Liver (tissue), 9 donors: ENCODE measurements around the gene INPP4A. TPM values are rescaled to one million over a fixed set of nuclear protein-coding genes. Genes with fewer than 3 reads are reported as not detected.
A peak's percentile ranks its signal among the peaks of the same experiment; 100 is the strongest.

Experiments used
- DNase-seq: peaks from one replicate; pipeline ENCODE4 v3.0.0-alpha.2; 2017; ENCODE audit warnings: low spot score
- H3K27ac ChIP-seq, 2 donors: one replicate each; pipeline ENCODE4 v1.7.0; 2013; ENCODE audit warnings: inconsistent platforms in 2 of 2, low read length in 2 of 2, control low read depth in 1 of 2, low read depth in 1 of 2, mild to moderate bottlenecking in 1 of 2
- H3K27me3 ChIP-seq, 4 donors: one replicate each; pipeline versions ENCODE4 v1.6.1 to v1.7.0; 2013; ENCODE audit warnings: low read length in 3 of 4, inconsistent platforms in 1 of 4, mild to moderate bottlenecking in 1 of 4, moderate library complexity in 1 of 4; ENCODE audit not compliant: control insufficient read depth in 4 of 4, insufficient read depth in 4 of 4
- H3K36me3 ChIP-seq, 4 donors: one replicate each; pipeline versions ENCODE4 v1.6.1 to v1.7.0; 2013; ENCODE audit warnings: low read length in 3 of 4, mild to moderate bottlenecking in 3 of 4, low read depth in 1 of 4, moderate library complexity in 1 of 4; ENCODE audit not compliant: control insufficient read depth in 4 of 4, insufficient read depth in 3 of 4
- H3K4me1 ChIP-seq, 4 donors: one replicate each; pipeline versions ENCODE4 v1.6.1 to v1.7.0; 2013; ENCODE audit warnings: low read length in 3 of 4, mild to moderate bottlenecking in 3 of 4, moderate library complexity in 1 of 4; ENCODE audit not compliant: control insufficient read depth in 4 of 4, insufficient read depth in 4 of 4
- H3K4me3 ChIP-seq, 3 donors: one replicate each; pipeline versions ENCODE4 v1.6.1 to v1.7.0; 2013; ENCODE audit warnings: low read length in 3 of 3, control low read depth in 1 of 3, low read depth in 1 of 3, mild to moderate bottlenecking in 1 of 3
- H3K9ac ChIP-seq, 2 donors: one replicate each; pipeline ENCODE4 v1.7.0; 2013; ENCODE audit warnings: low read length in 2 of 2, mild to moderate bottlenecking in 2 of 2, moderate library complexity in 2 of 2, control low read depth in 1 of 2, low read depth in 1 of 2
- H3K9me3 ChIP-seq, 4 donors: one replicate each; pipeline versions ENCODE4 v1.6.1 to v1.7.0; 2013; ENCODE audit warnings: low read length in 3 of 4; ENCODE audit not compliant: control insufficient read depth in 4 of 4
- EGR1 ChIP-seq, 2 donors: IDR thresholded peaks; 2 replicates each; pipeline ENCODE4 v1.6.1; 2016 to 2018; ENCODE audit warnings: antibody characterized with exemption in 2 of 2, low read depth in 2 of 2
- FOXA1 ChIP-seq: IDR thresholded peaks from 2 replicates; pipeline ENCODE4 v1.6.1; 2016; ENCODE audit warnings: antibody characterized with exemption
- FOXA2 ChIP-seq: IDR thresholded peaks from 2 replicates; pipeline ENCODE4 v1.6.1; 2016; ENCODE audit warnings: antibody characterized with exemption
- GABPA ChIP-seq, 2 donors: IDR thresholded peaks in 1 of 2; conservative IDR thresholded peaks in 1 of 2; 2 replicates each; pipeline ENCODE4 v1.6.1; 2016; ENCODE audit warnings: antibody characterized with exemption in 2 of 2, mild to moderate bottlenecking in 1 of 2, moderate library complexity in 1 of 2
- HNF4A ChIP-seq, 2 donors: conservative IDR thresholded peaks; 2 replicates each; pipeline ENCODE4 v1.6.1; 2016; ENCODE audit warnings: antibody characterized with exemption in 2 of 2, mild to moderate bottlenecking in 2 of 2
- HNF4G ChIP-seq: IDR thresholded peaks from 2 replicates; pipeline ENCODE4 v1.6.1; 2016; ENCODE audit warnings: antibody characterized with exemption
- JUND ChIP-seq, 2 donors: IDR thresholded peaks; 2 replicates each; pipeline ENCODE4 v1.6.1; 2016; ENCODE audit warnings: antibody characterized with exemption in 2 of 2
- NR2F2 ChIP-seq: IDR thresholded peaks from 2 replicates; pipeline ENCODE4 v1.6.1; 2016; ENCODE audit warnings: antibody characterized with exemption
- RAD21 ChIP-seq, 2 donors: IDR thresholded peaks; 2 replicates each; pipeline ENCODE4 v1.6.1; 2016; ENCODE audit warnings: antibody characterized with exemption in 2 of 2, mild to moderate bottlenecking in 2 of 2
- RXRA ChIP-seq, 2 donors: IDR thresholded peaks; 2 replicates each; pipeline ENCODE4 v1.6.1; 2017 to 2018; ENCODE audit warnings: antibody characterized with exemption in 2 of 2, mild to moderate bottlenecking in 1 of 2
- TAF1 ChIP-seq: conservative IDR thresholded peaks from 2 replicates; pipeline ENCODE4 v1.6.1; 2016; ENCODE audit warnings: antibody characterized with exemption, mild to moderate bottlenecking
- YY1 ChIP-seq: IDR thresholded peaks from 2 replicates; pipeline ENCODE4 v1.6.1; 2016; ENCODE audit warnings: antibody characterized with exemption, mild to moderate bottlenecking
- WGBS: extraction: QIAGEN DNeasy Blood & Tissue Kit; methylation state at CpG from one replicate; pipeline ENCODE4 v1.1.7; 2013; 5-methylcytosine and 5-hydroxymethylcytosine counted together
- polyA plus RNA-seq, 2 donors: library from polyadenylated mRNA; stranded (reverse) in 1 of 2; unstranded in 1 of 2; fragments of 200-250 nt in 1 of 2; fragments of >200 nt in 1 of 2; fragmentation: Nextera tagmentation in 1 of 2; extraction: Ambion mirVana in 1 of 2; gene quantifications; one replicate each; pipeline versions ENCODE4 v1.2.1 to v1.2.3, GENCODE V29; 2013 to 2015
- total RNA-seq, 2 donors: library from RNA; depleted of rRNA; stranded (reverse); fragments of >200 nt; gene quantifications; one replicate each; pipeline ENCODE4 v1.2.3, GENCODE V29; 2014
- TF ChIP-seq, protein P1 (sequence below): IDR thresholded peaks from 2 replicates; pipeline ENCODE4 v1.6.1; 2016; ENCODE audit warnings: antibody characterized with exemption
- TF ChIP-seq, protein P2 (sequence below): IDR thresholded peaks from 2 replicates; pipeline ENCODE4 v1.6.1; 2016; ENCODE audit warnings: antibody characterized with exemption
- TF ChIP-seq, protein P3 (sequence below): IDR thresholded peaks from 2 replicates; pipeline ENCODE4 v1.6.1; 2016; ENCODE audit warnings: antibody characterized with exemption, mild to moderate bottlenecking
- TF ChIP-seq, protein P4 (sequence below): fragments of 150-350 bp; IDR thresholded peaks from 2 replicates; pipeline ENCODE4 v1.5.1; 2017; ENCODE audit warnings: improper control_type of control experiment, low read depth, low read length; ENCODE audit not compliant: missing input control
- TF ChIP-seq, protein P5 (sequence below): IDR thresholded peaks from 2 replicates; pipeline ENCODE4 v1.6.1; 2016; ENCODE audit warnings: antibody characterized with exemption
- donor health status: healthy.
- donor health status: healthy.
- donor health status: healthy.
- donor health status: healthy.
- donor health status: healthy.

INPP4A gene
- total and polyA plus RNA-seq, 4 donors = 2.9 to 14.9 (median 7.2) TPM

DNA sequence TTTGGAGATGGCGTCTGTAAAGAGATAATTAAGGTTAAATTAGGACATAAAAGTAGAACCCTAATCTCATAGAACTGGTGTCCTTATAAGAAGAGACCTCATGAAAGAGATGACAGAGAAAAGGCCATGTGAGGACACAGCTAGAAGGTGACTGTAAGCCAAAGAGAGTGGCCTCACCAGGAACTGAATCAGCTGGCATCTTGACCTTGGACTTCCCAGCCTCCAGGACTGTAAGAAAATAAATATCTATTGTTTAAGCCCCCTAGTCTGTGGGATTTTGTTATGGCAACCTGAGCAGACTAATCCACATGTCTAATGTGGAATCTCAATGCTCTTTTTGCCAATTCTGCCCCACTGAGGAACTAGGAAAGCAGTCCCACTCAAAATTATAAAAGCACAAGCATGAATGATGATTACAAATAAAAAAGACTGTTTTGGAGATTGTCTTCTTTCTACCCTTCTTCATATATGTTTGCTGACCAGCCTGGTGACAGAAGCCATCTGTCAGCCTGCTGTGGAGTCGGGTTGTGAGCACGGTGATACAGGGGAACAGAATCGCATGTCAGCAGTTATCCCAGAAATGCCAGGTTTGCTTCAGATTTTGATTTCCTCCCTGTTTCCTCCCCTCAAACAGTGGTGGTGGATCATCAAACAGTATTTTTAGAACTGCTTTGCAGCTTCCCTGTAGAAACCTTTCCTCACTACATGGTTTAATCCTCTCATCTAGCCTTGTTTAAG is 54.2 kb downstream of the INPP4A start:
- H3K27ac ChIP-seq = no peak overlapping the region
- DNase-seq = no peak
- no peaks in the 10 kb centered on the region for H3K27me3 ChIP-seq

DNA sequence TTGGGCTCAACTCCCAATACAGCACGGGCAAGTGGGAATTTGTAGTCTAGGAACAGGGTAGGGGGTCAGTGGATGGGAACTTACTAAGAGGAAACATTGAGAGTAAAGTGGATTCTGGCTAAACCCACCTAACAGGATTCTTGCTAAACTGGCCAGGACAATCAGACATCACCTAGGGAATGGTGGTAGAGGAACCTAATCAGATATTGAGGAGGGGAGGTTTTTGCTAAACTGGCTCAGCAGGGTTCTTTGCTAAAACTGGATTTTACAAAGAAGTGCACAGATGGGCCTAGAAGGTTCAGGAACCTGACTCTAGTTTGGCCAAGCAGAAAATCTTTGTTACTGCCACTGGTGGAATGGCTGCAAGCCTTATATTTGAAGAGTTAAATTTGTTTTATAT is 55.9 kb downstream of the INPP4A start:
- DNase-seq = no peak
- Histone ChIP-seq H3K4me3 (no peak overlapping the region), H3K9me3 (peaks cover 0 to 2% (median 0%) of the 10 kb centered on the region in 4 donors)

More for the DNA sequence above, 54.2 kb downstream of the INPP4A start:
- no peak for TF ChIP-seq RXRA (IDR thresholded peaks at IDR 0.05)
- peak; percentile 10 for TF ChIP-seq NR2F2
- TF ChIP-seq, protein P1, sequence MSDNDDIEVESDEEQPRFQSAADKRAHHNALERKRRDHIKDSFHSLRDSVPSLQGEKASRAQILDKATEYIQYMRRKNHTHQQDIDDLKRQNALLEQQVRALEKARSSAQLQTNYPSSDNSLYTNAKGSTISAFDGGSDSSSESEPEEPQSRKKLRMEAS = no peak
- no peak overlapping the region for H3K9ac ChIP-seq
- H3K9me3 ChIP-seq = peaks cover 0 to 2% (median 0%) of the 10 kb centered on the region in 4 donors
- H3K4me3 ChIP-seq = no peak overlapping the region
- peaks cover 0 to 1% (median 0%) of the 10 kb centered on the region in 4 donors for H3K4me1 ChIP-seq
- 83% methylated on average over 4 of the region's 4 CpGs for WGBS
- H3K36me3 ChIP-seq = no peaks in the 10 kb centered on the region

DNA sequence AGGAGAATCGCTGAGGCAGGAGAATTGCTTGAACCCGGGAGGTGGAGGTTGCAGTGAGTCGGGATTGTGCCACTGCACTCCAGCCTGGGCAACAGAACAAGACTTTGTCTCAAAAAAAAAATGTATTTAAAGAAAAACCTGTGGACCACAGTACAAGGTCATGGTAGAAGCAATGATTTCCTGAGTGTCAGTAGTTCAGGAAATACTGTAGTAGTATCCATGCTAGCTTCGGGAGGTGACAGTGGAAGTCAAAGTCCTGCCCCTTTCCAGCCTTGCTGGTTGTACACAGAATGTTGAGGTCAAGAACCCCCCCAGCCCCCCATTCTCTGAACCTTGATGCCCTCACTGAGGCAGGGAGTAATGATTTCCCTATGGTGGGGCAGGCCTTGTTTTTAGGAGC is 56.6 kb downstream of the INPP4A start:
- no peak for DNase-seq
- Histone ChIP-seq H3K36me3 (no peaks in the 10 kb centered on the region), H3K9me3 (peaks cover 0 to 2% (median 0%) of the 10 kb centered on the region in 4 donors), H3K4me3 (no peak overlapping the region), H3K27me3 (no peaks in the 10 kb centered on the region), H3K27ac (no peak overlapping the region), H3K9ac (no peak overlapping the region), H3K4me1 (peaks cover 0 to 3% (median 3%) of the 10 kb centered on the region in 4 donors)
- 97% methylated on average over 4 of the region's 4 CpGs for WGBS
- TF ChIP-seq HNF4G = no peak
- TF ChIP-seq HNF4A (conservative IDR thresholded peaks at IDR 0.05) = no peak
- TF ChIP-seq, protein P2, sequence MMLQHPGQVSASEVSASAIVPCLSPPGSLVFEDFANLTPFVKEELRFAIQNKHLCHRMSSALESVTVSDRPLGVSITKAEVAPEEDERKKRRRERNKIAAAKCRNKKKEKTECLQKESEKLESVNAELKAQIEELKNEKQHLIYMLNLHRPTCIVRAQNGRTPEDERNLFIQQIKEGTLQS = no peak
- TF ChIP-seq, protein P3, sequence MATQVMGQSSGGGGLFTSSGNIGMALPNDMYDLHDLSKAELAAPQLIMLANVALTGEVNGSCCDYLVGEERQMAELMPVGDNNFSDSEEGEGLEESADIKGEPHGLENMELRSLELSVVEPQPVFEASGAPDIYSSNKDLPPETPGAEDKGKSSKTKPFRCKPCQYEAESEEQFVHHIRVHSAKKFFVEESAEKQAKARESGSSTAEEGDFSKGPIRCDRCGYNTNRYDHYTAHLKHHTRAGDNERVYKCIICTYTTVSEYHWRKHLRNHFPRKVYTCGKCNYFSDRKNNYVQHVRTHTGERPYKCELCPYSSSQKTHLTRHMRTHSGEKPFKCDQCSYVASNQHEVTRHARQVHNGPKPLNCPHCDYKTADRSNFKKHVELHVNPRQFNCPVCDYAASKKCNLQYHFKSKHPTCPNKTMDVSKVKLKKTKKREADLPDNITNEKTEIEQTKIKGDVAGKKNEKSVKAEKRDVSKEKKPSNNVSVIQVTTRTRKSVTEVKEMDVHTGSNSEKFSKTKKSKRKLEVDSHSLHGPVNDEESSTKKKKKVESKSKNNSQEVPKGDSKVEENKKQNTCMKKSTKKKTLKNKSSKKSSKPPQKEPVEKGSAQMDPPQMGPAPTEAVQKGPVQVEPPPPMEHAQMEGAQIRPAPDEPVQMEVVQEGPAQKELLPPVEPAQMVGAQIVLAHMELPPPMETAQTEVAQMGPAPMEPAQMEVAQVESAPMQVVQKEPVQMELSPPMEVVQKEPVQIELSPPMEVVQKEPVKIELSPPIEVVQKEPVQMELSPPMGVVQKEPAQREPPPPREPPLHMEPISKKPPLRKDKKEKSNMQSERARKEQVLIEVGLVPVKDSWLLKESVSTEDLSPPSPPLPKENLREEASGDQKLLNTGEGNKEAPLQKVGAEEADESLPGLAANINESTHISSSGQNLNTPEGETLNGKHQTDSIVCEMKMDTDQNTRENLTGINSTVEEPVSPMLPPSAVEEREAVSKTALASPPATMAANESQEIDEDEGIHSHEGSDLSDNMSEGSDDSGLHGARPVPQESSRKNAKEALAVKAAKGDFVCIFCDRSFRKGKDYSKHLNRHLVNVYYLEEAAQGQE = no peak
- no peak for TF ChIP-seq RAD21 (IDR thresholded peaks at IDR 0.05)
- TF ChIP-seq, protein P1 = no peak
- TF ChIP-seq, protein P4, sequence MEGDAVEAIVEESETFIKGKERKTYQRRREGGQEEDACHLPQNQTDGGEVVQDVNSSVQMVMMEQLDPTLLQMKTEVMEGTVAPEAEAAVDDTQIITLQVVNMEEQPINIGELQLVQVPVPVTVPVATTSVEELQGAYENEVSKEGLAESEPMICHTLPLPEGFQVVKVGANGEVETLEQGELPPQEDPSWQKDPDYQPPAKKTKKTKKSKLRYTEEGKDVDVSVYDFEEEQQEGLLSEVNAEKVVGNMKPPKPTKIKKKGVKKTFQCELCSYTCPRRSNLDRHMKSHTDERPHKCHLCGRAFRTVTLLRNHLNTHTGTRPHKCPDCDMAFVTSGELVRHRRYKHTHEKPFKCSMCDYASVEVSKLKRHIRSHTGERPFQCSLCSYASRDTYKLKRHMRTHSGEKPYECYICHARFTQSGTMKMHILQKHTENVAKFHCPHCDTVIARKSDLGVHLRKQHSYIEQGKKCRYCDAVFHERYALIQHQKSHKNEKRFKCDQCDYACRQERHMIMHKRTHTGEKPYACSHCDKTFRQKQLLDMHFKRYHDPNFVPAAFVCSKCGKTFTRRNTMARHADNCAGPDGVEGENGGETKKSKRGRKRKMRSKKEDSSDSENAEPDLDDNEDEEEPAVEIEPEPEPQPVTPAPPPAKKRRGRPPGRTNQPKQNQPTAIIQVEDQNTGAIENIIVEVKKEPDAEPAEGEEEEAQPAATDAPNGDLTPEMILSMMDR = no peak
- TF ChIP-seq JUND (IDR thresholded peaks at IDR 0.05) = no peak
- no peak for TF ChIP-seq NR2F2
- no peak for TF ChIP-seq GABPA (IDR thresholded peaks at IDR 0.05 in 1 of 2, conservative IDR thresholded peaks at IDR 0.05 in 1 of 2)
- TF ChIP-seq YY1 = no peak
- no peak for TF ChIP-seq FOXA2
- TF ChIP-seq RXRA (IDR thresholded peaks at IDR 0.05) = no peak
- TF ChIP-seq, protein P5, sequence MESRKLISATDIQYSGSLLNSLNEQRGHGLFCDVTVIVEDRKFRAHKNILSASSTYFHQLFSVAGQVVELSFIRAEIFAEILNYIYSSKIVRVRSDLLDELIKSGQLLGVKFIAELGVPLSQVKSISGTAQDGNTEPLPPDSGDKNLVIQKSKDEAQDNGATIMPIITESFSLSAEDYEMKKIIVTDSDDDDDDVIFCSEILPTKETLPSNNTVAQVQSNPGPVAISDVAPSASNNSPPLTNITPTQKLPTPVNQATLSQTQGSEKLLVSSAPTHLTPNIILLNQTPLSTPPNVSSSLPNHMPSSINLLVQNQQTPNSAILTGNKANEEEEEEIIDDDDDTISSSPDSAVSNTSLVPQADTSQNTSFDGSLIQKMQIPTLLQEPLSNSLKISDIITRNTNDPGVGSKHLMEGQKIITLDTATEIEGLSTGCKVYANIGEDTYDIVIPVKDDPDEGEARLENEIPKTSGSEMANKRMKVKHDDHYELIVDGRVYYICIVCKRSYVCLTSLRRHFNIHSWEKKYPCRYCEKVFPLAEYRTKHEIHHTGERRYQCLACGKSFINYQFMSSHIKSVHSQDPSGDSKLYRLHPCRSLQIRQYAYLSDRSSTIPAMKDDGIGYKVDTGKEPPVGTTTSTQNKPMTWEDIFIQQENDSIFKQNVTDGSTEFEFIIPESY = no peak

More for the DNA sequence above, 55.9 kb downstream of the INPP4A start:
- no peak overlapping the region for H3K9ac ChIP-seq
- no peak overlapping the region for H3K27ac ChIP-seq
- H3K4me1 ChIP-seq = peaks cover 0 to 3% (median 3%) of the 10 kb centered on the region in 4 donors
- H3K27me3 ChIP-seq = no peaks in the 10 kb centered on the region
- no peak for TF ChIP-seq FOXA1
- no peak for TF ChIP-seq EGR1 (IDR thresholded peaks at IDR 0.05; ENCODE audit: low read depth in 2 of 2)
- TF ChIP-seq TAF1 = no peak
- WGBS = 98% methylated on average over 1 of the region's 1 CpG
- no peaks in the 10 kb centered on the region for H3K36me3 ChIP-seq
